ENCODE results near the gene TMEM255B.
"Not testable (repeated sequence)": the region's sequence is repeated elsewhere in the genome, so short reads cannot be mapped to it uniquely, and the experiment has no call there.

Gene TMEM255B

DNA sequence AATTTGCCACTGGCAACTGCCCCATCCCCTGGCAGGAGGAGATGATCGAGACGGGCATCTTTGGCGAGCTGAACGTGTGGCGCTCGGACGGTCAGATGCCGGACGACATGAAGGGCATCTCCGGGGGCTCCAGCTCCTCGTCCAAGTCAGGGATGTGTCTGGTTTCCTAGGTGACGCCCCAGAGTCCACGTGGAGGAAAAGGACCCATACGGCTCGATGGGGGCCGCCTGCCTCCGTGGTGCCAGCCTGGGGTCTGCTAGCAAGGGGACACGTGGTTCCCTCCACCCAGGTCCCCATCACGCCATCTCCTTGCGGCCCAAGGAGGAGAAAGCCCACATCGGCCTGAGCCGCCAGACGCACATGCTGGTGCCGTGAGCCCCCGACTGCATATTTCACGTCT, 23.8 kb upstream of the TMEM255B start:
- DNase-seq, result no peak

DNA sequence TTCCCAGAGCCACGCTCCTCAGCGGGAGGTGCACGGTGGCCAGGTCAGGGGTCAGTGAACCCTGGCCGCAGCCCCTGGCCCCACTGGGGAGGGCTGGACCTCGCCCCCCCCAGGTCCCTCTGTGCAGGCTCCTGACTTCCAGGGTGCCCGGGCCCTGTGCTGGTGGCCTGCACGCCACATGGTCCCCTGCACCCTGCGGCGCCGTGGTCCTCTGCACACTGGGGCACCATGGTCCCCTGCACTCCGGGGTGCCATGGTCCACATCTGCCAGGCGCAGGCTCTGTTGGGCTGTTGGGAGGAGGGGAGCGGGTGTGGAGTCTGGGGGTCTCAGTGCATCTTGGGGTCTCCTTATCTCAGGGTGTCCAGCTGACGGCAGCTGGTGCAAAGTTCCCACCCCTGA, 23.3 kb upstream of the TMEM255B start:
- DNase-seq, result no peak

GRCh38 chr13:113736258-113736731, 22.7 kb upstream of the TMEM255B start:
- DNase-seq, result peak; percentile 86

DNA sequence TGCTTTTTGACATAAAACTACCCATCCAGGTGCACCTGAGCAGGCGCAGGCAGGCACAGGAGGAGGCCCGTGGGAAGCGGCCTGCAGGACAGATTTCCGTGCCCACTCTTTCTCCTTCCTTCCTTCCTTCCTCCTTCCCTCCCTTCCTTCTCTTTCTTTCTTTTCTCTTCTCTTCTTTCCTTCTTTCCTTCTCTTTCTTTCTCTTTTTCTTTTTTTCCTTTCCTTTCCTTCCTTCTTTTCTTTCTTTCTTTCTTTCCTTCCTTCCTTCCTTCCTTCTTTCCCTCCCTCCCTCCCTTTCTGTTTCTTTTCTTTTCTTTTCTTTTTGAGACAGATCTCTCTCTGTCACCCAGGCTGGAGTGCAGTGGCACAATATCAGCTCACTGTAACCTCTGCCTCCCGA, 21.2 kb upstream of the TMEM255B start:
- DNase-seq, result no peak

DNA sequence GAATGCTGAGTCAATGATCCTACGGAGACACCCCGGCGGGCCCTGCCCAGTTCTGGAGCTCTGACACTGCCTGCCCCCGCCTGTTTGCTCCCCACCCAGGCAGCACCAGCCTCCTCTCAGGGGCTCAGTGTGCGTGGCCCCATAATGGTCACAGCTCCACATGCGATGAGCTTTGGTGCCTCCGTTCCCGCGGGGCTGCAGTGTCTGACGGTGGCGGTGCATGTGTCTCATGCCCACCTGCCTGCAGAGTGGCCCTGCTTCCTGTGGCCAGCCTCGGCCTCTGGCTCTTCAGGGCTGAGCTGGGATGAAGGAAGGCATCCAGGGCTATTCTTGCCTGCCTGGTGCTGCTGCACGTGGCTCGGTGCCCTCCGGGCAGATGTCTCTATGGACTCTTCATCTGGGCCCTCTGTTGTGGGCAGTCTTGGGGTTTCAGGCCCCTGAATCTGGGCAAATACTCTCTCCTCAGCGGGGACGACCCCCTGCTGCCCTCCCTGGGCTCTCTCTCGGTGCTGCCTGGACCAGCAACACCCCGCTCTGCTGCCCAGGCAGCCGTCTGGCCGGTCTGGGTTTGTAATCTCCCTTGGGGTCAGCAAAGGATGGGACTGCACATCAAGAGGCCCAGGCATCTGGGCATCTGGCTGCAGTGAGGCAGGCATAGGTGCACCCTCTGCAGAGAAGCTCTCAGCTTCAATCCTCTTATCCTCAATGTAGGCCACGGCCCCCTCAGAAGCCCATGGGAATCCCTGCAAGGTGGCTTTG, 19.3 kb upstream of the TMEM255B start:
- DNase-seq, result no peak

GRCh38 chr13:113740286-113740556, 18.8 kb upstream of the TMEM255B start:
- no peak for DNase-seq

GRCh38 chr13:113740661-113741060, 18.4 kb upstream of the TMEM255B start:
- no peak for DNase-seq

DNA sequence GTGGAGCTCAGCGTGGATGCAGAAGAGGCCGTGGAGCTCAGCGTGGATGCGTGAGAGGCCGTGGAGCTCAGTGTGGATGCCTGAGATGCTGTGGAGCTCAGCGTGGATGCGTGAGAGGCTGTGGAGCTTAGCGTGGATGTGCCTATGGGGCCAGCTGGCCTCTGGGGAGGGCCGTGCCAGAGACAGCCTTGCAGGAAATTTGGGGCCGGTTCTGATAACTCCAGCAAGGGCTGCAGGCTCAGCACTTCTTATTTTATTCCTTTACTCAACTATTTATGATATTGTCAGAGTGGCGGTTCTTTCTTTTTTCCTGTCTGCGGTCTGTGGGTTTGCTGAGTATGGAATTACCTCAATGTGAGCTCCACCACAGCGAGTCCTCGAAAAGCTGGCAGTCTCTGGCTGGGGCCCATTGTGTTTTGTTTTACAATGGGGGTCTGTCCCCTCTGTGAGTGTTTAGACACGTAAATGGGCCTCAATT, 17.8 kb upstream of the TMEM255B start:
- DNase-seq, result peak; percentile 88

DNA sequence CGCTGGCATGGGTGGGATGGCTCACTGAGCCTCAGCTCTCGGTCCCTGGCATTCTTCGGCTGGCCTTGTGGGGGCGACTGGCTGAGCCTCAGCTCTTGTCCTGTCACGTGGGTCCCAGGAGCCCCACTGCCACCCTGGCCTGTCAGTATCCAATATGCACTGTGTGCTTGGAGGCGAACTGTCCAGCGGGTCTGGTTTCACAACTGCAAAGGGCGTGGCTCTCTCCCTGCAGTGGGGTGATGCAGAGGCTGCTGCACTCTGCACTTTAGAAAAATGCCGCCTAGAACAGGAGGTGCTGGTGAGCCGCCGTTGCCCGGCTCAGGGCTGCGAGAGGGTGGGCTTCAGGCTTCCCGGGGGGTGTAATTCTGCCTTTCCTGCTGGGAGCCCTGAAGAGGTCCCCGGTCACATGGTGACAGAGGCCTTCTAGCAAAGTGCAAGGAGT, 17.0 kb upstream of the TMEM255B start:
- peak; percentile 66 for DNase-seq

- no peak for DNase-seq
Measured at GRCh38 chr13:113742445-113743120, 16.4 kb upstream of the TMEM255B start.

GRCh38 chr13:113743366-113744195, 15.4 kb upstream of the TMEM255B start:
- DNase-seq, result no peak

GRCh38 chr13:113744197-113745000, 14.6 kb upstream of the TMEM255B start:
- DNase-seq, result no peak

DNA sequence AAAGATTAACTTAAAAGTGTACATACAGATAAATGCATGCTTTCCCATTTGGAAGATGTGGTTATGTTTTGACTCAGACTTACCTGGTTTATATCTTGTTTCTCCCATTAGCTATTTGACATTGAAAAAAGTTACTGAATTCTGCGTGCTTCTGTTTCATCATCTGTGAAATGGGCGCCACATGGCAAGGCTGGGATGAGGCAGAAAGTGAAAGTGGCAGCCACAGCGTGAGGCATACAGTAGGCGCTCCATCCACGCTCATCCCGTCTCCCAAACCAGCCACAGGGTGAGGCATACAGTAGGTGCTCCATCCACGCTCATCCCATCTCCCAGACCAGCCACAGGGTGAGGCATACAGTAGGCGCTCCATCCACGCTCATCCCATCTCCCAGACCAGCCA, 14.0 kb upstream of the TMEM255B start:
- no peak for DNase-seq

- DNase-seq, result not testable (repeated sequence)
Measured at GRCh38 chr13:113745500-113746142, 13.4 kb upstream of the TMEM255B start.

- no peak for DNase-seq
Measured at GRCh38 chr13:113746143-113746525, 12.9 kb upstream of the TMEM255B start.

GRCh38 chr13:113746671-113747070, 12.4 kb upstream of the TMEM255B start:
- no peak for DNase-seq

DNA sequence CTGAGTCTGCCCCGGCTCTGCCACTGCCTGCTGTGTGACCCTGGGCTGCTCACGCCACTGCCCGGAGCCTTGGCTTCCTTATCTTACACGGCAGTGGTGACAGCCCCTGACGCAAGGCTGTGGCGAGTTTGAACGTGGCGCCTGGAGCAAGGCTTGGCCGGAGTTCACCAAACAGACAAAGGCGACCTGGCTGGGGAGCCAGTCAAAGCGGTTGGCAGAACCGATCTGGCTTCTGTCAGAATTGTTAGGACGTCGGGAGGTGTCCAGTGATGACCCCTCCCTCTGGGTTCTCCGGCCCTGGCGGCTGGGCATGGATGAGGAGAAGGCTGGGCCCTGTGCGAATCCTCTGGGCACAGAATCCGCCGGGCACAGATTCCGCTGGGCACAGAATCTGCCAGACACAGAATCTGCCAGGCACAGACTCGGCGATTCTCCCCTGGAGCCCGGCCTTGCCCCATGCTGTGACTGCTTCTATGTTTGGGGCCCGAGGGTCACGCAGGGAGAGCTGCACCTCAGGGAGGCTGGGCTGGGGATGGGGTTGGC, 11.7 kb upstream of the TMEM255B start:
- no peak for DNase-seq

DNA sequence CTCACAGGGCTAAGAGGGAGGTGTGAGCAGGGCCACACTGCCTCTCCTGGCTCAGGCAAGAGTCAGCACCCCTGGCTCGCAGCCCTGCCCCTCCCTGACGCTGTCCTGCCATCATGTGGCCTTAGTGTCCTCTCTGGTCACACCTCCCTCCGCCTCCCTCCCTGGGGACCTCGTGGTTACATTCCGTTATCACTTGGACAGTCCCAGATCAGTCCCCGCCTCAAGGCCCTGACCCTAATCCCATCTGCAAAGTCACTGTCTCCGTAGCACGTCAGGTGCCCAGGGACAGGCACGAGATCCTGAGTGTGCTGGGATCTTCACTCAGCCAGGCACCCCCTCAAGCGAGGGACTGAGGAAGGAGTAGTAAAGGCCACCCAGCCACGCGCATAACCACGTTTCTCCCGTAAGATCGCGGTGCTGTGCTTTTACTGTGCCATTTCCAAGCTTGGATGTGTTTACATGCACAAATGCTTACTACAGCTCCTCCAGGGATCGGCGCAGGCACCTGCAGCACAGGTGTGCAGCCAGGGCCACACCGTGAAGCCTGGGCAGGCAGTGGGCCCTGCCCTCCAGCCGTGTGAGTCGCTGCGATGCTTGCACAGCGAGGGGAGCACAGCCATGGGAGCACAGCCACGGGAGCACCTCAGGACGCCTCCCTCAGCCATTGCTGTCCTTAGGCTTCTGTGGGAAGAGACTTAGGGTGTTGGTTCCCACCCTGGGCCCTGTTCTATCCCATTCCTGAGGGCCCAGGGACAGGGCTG, 10.7 kb upstream of the TMEM255B start:
- DNase-seq, result no peak

GRCh38 chr13:113748862-113749451, 10.1 kb upstream of the TMEM255B start:
- DNase-seq, result no peak

GRCh38 chr13:113749507-113749906, 9.5 kb upstream of the TMEM255B start:
- no peak for DNase-seq

- no peak for DNase-seq
Measured at GRCh38 chr13:113749967-113750366, 9.1 kb upstream of the TMEM255B start.

Data from GF-D8 (cell line).